ENCODE measurements around the gene DGCR8.

DNA sequence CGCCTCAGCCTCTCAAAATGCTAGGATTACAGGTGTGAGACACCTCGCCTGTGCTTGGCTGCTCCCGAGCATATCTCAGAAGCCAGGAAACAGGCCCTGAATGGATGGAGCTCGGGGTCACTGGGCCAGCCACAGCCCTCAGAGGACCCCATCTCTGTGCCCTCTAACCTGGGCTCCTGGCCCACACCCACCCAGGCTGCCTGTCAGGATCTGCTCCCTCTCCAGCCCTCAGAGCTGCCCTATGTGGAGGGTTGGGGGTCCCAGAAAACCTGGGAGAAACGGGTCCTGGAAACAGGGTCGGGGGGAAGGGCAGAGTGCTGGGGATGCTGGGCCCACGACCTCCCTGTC, 76.0 kb downstream of the DGCR8 start:
- TF ChIP-seq, protein P1, sequence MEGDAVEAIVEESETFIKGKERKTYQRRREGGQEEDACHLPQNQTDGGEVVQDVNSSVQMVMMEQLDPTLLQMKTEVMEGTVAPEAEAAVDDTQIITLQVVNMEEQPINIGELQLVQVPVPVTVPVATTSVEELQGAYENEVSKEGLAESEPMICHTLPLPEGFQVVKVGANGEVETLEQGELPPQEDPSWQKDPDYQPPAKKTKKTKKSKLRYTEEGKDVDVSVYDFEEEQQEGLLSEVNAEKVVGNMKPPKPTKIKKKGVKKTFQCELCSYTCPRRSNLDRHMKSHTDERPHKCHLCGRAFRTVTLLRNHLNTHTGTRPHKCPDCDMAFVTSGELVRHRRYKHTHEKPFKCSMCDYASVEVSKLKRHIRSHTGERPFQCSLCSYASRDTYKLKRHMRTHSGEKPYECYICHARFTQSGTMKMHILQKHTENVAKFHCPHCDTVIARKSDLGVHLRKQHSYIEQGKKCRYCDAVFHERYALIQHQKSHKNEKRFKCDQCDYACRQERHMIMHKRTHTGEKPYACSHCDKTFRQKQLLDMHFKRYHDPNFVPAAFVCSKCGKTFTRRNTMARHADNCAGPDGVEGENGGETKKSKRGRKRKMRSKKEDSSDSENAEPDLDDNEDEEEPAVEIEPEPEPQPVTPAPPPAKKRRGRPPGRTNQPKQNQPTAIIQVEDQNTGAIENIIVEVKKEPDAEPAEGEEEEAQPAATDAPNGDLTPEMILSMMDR (IDR thresholded peaks at IDR 0.05) = no peak
- TF ChIP-seq POLR2A (IDR thresholded peaks at IDR 0.05) = no peak
